Thyroid gland (tissue), 4 donors: Measurements from ENCODE around the gene SYNM. TPM values are rescaled to one million over a fixed set of nuclear protein-coding genes. Genes with fewer than 3 reads are reported as not detected.

ENCODE experiments used
- DNase-seq, 2 donors: peaks; one replicate each; pipeline ENCODE4 v3.0.0-alpha.2; 2019
- H3K27ac ChIP-seq, 3 donors: fragments of 200-600 bp; sonication (generic); 1 replicate in 2 of 3; 2 replicates in 1 of 3; pipeline ENCODE4 v1.5.1; 2016 to 2019; ENCODE audit warnings: mild to moderate bottlenecking in 1 of 3, moderate library complexity in 1 of 3
- H3K27me3 ChIP-seq: fragments of 200-600 bp; sonication (generic); one replicate; pipeline ENCODE4 v1.5.1; 2019
- H3K36me3 ChIP-seq, 2 donors: fragments of 200-600 bp; sonication (generic); one replicate each; pipeline ENCODE4 v1.5.1; 2016 to 2019
- H3K4me1 ChIP-seq, 2 donors: fragments of 200-600 bp; sonication (generic); one replicate each; pipeline ENCODE4 v1.5.1; 2017 to 2019
- H3K4me3 ChIP-seq, 3 donors: fragments of 200-600 bp; sonication (generic); replicated peaks in 1 of 3; 1 replicate in 2 of 3; 2 replicates in 1 of 3; pipeline ENCODE4 v1.5.1; 2016; ENCODE audit warnings: mild to moderate bottlenecking in 1 of 3
- H3K9me3 ChIP-seq: fragments of 200-600 bp; sonication (generic); one replicate; pipeline ENCODE4 v1.5.1; 2017
- CTCF ChIP-seq, 6 experiments: fragments of 200-600 bp in 3 of 6; fragments of 450-650 bp in 3 of 6; sonication (generic) in 3 of 6; IDR thresholded peaks; one replicate each; pipeline ENCODE4 v1.5.1; 2016 to 2019; ENCODE audit warnings: antibody characterized with exemption in 6 of 6, mild to moderate bottlenecking in 2 of 6, inconsistent platforms in 1 of 6, moderate library complexity in 1 of 6
- POLR2A ChIP-seq, 2 donors: fragments of 450-650 bp; IDR thresholded peaks; one replicate each; pipeline ENCODE4 v1.6.1; 2017; ENCODE audit warnings: antibody characterized with exemption in 2 of 2, mild to moderate bottlenecking in 2 of 2, moderate library complexity in 1 of 2
- WGBS, 2 donors: methylation state at CpG; one replicate each; pipeline ENCODE4 v1.1.5; 2017; 5-methylcytosine and 5-hydroxymethylcytosine counted together
- intact Hi-C: fragments of 100-400 bp; cut with DNase I; formaldehyde crosslinking; loops from one replicate; pipeline ENCODE4 v1.15.1; 2023
- total RNA-seq, 4 donors: library from RNA; depleted of rRNA; stranded (reverse); fragments of >200 nt; gene quantifications; one replicate each; pipeline ENCODE4 v1.2.3, GENCODE V29; 2016

Gene SYNM
- total RNA-seq, 4 donors from 2014 or later, result 14.8 to 24.8 (median 21.5) TPM

- H3K4me1 ChIP-seq, result no peaks in the 10 kb centered on the region
- no peak for TF ChIP-seq CTCF (IDR thresholded peaks at IDR 0.05)
- no peak for TF ChIP-seq POLR2A (IDR thresholded peaks at IDR 0.05)
- H3K36me3 ChIP-seq, result no peaks in the 10 kb centered on the region
- no peaks in the 10 kb centered on the region for H3K9me3 ChIP-seq
- intact Hi-C loops, result no loop called here
- 87 to 92% methylated on average over 8 of the region's 8 CpGs for WGBS, 2 donors
- H3K4me3 ChIP-seq, result no peak overlapping the region
- H3K27me3 ChIP-seq, result no peaks in the 10 kb centered on the region
- H3K27ac ChIP-seq, result no peak overlapping the region
- no peak for DNase-seq
These were observed 19.2 kb upstream of the SYNM start for GRCh38 chr15:99085413-99086326.

GRCh38 chr15:99086327-99086667 lies 18.6 kb upstream of the SYNM start:
- Histone ChIP-seq H3K36me3 (no peaks in the 10 kb centered on the region), H3K4me3 (no peak overlapping the region), H3K9me3 (no peaks in the 10 kb centered on the region), H3K4me1 (no peaks in the 10 kb centered on the region), H3K27ac (no peak overlapping the region), H3K27me3 (no peaks in the 10 kb centered on the region)
- no peak for DNase-seq
- TF ChIP-seq POLR2A (IDR thresholded peaks at IDR 0.05) (no peak), CTCF (IDR thresholded peaks at IDR 0.05) (no peak)
- intact Hi-C loops, result no loop called here
- WGBS, 2 donors, result 67 to 88% methylated on average over 2 of the region's 2 CpGs

- TF ChIP-seq POLR2A (IDR thresholded peaks at IDR 0.05), result no peak
- TF ChIP-seq CTCF (IDR thresholded peaks at IDR 0.05), result no peak
- no peaks in the 10 kb centered on the region for H3K4me1 ChIP-seq
- H3K4me3 ChIP-seq, result no peak overlapping the region
- no peak for DNase-seq
- intact Hi-C loops, result no loop called here
- H3K9me3 ChIP-seq, result no peaks in the 10 kb centered on the region
- H3K27ac ChIP-seq, result no peak overlapping the region
- WGBS, 2 donors, result 90 to 95% methylated on average over 11 of the region's 11 CpGs
- no peaks in the 10 kb centered on the region for H3K36me3 ChIP-seq
- no peaks in the 10 kb centered on the region for H3K27me3 ChIP-seq
These were observed 17.4 kb upstream of the SYNM start for GRCh38 chr15:99087405-99087943.

- H3K36me3 ChIP-seq, result no peaks in the 10 kb centered on the region
- no peaks in the 10 kb centered on the region for H3K4me1 ChIP-seq
- H3K4me3 ChIP-seq, result no peak overlapping the region
- H3K27ac ChIP-seq, result no peak overlapping the region
- H3K9me3 ChIP-seq, result no peaks in the 10 kb centered on the region
- 73 to 74% methylated on average over 3 of the region's 3 CpGs for WGBS, 2 donors
- H3K27me3 ChIP-seq, result no peaks in the 10 kb centered on the region
- intact Hi-C loops, result no loop called here
- TF ChIP-seq POLR2A (IDR thresholded peaks at IDR 0.05) (no peak), CTCF (IDR thresholded peaks at IDR 0.05) (no peak)
- DNase-seq, result no peak
These were observed 14.7 kb upstream of the SYNM start for GRCh38 chr15:99090011-99090699.

GRCh38 chr15:99090938-99091337 lies 13.9 kb upstream of the SYNM start:
- Histone ChIP-seq H3K4me3 (no peak overlapping the region), H3K4me1 (no peaks in the 10 kb centered on the region), H3K27me3 (no peaks in the 10 kb centered on the region), H3K9me3 (no peaks in the 10 kb centered on the region), H3K36me3 (no peaks in the 10 kb centered on the region), H3K27ac (no peak overlapping the region)
- 86 to 100% methylated on average over 1 of the region's 1 CpG for WGBS, 2 donors
- intact Hi-C loops, result no loop called here
- no peak for TF ChIP-seq CTCF (IDR thresholded peaks at IDR 0.05)
- TF ChIP-seq POLR2A (IDR thresholded peaks at IDR 0.05), result no peak
- DNase-seq, result no peak
